Measurements from ENCODE around the gene FPR3.

DNA sequence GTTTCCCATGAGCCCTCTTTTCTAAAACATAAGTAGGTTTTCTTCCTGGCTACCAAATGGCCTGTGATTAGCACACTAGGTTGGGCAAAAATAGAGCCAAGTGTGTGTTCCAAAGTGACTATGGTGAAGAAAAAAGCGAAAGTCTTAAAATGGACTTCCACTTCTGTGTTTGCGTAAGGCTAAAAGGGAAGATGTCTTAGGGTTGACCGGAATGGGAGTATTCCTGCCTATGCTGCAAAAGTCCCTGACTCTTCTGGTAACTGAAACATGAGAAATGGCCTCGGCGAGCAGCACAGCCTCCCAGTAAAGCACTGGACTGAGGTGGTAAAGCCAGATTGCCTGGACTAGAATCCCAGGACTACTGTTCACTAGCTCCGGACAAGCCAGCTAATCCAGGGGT, 40.8 kb upstream of the FPR3 start:
- TF ChIP-seq, protein P1, sequence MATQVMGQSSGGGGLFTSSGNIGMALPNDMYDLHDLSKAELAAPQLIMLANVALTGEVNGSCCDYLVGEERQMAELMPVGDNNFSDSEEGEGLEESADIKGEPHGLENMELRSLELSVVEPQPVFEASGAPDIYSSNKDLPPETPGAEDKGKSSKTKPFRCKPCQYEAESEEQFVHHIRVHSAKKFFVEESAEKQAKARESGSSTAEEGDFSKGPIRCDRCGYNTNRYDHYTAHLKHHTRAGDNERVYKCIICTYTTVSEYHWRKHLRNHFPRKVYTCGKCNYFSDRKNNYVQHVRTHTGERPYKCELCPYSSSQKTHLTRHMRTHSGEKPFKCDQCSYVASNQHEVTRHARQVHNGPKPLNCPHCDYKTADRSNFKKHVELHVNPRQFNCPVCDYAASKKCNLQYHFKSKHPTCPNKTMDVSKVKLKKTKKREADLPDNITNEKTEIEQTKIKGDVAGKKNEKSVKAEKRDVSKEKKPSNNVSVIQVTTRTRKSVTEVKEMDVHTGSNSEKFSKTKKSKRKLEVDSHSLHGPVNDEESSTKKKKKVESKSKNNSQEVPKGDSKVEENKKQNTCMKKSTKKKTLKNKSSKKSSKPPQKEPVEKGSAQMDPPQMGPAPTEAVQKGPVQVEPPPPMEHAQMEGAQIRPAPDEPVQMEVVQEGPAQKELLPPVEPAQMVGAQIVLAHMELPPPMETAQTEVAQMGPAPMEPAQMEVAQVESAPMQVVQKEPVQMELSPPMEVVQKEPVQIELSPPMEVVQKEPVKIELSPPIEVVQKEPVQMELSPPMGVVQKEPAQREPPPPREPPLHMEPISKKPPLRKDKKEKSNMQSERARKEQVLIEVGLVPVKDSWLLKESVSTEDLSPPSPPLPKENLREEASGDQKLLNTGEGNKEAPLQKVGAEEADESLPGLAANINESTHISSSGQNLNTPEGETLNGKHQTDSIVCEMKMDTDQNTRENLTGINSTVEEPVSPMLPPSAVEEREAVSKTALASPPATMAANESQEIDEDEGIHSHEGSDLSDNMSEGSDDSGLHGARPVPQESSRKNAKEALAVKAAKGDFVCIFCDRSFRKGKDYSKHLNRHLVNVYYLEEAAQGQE (IDR thresholded peaks at IDR 0.05; ENCODE audit: unreplicated experiment) = no peak
- TF ChIP-seq STAT1 (IDR thresholded peaks at IDR 0.05; ENCODE audit: unreplicated experiment) (no peak), EZH2 (IDR thresholded peaks at IDR 0.05; ENCODE audit: low read depth, unreplicated experiment) (no peak), POLR2AphosphoS5 (IDR thresholded peaks at IDR 0.05; ENCODE audit: low read depth) (no peak), EZH2phosphoT487 (IDR thresholded peaks at IDR 0.05; ENCODE audit: unreplicated experiment) (no peak), CREB1 (CRISPR knock-in tag; IDR thresholded peaks at IDR 0.05; ENCODE audit: low read depth) (no peak), NANOG (IDR thresholded peaks at IDR 0.05; ENCODE audit: borderline replicate concordance) (no peak), JUNB (IDR thresholded peaks at IDR 0.05; ENCODE audit: unreplicated experiment) (no peak), ZNF114 (CRISPR knock-in tag; IDR thresholded peaks at IDR 0.05) (no peak)
- TF ChIP-seq, protein P2, sequence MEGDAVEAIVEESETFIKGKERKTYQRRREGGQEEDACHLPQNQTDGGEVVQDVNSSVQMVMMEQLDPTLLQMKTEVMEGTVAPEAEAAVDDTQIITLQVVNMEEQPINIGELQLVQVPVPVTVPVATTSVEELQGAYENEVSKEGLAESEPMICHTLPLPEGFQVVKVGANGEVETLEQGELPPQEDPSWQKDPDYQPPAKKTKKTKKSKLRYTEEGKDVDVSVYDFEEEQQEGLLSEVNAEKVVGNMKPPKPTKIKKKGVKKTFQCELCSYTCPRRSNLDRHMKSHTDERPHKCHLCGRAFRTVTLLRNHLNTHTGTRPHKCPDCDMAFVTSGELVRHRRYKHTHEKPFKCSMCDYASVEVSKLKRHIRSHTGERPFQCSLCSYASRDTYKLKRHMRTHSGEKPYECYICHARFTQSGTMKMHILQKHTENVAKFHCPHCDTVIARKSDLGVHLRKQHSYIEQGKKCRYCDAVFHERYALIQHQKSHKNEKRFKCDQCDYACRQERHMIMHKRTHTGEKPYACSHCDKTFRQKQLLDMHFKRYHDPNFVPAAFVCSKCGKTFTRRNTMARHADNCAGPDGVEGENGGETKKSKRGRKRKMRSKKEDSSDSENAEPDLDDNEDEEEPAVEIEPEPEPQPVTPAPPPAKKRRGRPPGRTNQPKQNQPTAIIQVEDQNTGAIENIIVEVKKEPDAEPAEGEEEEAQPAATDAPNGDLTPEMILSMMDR (conservative IDR thresholded peaks at IDR 0.05; ENCODE audit: low read depth in 2 of 2) = no peak
- TF ChIP-seq, protein P3, sequence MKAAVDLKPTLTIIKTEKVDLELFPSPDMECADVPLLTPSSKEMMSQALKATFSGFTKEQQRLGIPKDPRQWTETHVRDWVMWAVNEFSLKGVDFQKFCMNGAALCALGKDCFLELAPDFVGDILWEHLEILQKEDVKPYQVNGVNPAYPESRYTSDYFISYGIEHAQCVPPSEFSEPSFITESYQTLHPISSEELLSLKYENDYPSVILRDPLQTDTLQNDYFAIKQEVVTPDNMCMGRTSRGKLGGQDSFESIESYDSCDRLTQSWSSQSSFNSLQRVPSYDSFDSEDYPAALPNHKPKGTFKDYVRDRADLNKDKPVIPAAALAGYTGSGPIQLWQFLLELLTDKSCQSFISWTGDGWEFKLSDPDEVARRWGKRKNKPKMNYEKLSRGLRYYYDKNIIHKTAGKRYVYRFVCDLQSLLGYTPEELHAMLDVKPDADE (IDR thresholded peaks at IDR 0.05) = no peak
- TF ChIP-seq, protein P4, sequence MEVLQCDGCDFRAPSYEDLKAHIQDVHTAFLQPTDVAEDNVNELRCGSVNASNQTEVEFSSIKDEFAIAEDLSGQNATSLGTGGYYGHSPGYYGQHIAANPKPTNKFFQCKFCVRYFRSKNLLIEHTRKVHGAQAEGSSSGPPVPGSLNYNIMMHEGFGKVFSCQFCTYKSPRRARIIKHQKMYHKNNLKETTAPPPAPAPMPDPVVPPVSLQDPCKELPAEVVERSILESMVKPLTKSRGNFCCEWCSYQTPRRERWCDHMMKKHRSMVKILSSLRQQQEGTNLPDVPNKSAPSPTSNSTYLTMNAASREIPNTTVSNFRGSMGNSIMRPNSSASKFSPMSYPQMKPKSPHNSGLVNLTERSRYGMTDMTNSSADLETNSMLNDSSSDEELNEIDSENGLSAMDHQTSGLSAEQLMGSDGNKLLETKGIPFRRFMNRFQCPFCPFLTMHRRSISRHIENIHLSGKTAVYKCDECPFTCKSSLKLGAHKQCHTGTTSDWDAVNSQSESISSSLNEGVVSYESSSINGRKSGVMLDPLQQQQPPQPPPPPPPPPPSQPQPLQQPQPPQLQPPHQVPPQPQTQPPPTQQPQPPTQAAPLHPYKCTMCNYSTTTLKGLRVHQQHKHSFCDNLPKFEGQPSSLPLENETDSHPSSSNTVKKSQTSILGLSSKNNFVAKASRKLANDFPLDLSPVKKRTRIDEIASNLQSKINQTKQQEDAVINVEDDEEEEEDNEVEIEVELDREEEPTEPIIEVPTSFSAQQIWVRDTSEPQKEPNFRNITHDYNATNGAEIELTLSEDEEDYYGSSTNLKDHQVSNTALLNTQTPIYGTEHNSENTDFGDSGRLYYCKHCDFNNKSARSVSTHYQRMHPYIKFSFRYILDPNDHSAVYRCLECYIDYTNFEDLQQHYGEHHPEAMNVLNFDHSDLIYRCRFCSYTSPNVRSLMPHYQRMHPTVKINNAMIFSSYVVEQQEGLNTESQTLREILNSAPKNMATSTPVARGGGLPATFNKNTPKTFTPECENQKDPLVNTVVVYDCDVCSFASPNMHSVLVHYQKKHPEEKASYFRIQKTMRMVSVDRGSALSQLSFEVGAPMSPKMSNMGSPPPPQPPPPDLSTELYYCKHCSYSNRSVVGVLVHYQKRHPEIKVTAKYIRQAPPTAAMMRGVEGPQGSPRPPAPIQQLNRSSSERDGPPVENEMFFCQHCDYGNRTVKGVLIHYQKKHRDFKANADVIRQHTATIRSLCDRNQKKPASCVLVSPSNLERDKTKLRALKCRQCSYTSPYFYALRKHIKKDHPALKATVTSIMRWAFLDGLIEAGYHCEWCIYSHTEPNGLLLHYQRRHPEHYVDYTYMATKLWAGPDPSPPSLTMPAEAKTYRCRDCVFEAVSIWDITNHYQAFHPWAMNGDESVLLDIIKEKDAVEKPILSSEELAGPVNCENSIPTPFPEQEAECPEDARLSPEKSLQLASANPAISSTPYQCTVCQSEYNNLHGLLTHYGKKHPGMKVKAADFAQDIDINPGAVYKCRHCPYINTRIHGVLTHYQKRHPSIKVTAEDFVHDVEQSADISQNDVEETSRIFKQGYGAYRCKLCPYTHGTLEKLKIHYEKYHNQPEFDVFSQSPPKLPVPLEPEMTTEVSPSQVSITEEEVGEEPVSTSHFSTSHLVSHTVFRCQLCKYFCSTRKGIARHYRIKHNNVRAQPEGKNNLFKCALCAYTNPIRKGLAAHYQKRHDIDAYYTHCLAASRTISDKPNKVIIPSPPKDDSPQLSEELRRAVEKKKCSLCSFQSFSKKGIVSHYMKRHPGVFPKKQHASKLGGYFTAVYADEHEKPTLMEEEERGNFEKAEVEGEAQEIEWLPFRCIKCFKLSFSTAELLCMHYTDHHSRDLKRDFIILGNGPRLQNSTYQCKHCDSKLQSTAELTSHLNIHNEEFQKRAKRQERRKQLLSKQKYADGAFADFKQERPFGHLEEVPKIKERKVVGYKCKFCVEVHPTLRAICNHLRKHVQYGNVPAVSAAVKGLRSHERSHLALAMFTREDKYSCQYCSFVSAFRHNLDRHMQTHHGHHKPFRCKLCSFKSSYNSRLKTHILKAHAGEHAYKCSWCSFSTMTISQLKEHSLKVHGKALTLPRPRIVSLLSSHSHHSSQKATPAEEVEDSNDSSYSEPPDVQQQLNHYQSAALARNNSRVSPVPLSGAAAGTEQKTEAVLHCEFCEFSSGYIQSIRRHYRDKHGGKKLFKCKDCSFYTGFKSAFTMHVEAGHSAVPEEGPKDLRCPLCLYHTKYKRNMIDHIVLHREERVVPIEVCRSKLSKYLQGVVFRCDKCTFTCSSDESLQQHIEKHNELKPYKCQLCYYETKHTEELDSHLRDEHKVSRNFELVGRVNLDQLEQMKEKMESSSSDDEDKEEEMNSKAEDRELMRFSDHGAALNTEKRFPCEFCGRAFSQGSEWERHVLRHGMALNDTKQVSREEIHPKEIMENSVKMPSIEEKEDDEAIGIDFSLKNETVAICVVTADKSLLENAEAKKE (CRISPR knock-in tag; IDR thresholded peaks at IDR 0.05) = no peak

Measured in GM23338 (cell line).